WI38 (cell line): Measurements from ENCODE around the gene SRSF5.

Source experiments
- H3K4me3 ChIP-seq: 2 replicates; pipeline ENCODE4 v1.5.1; 2011; ENCODE audit warnings: low read depth, mild to moderate bottlenecking, control low read depth, low read length
- CTCF ChIP-seq: IDR thresholded peaks from 2 replicates; pipeline ENCODE4 v1.5.1; 2012; ENCODE audit warnings: low read depth, mild to moderate bottlenecking, control low read depth, low read length

The SRSF5 gene

GRCh38 chr14:69772082-69773017, 5.4 kb downstream of the SRSF5 start:
- H3K4me3 ChIP-seq = no peak overlapping the region
- TF ChIP-seq CTCF = no peak

- no peak for TF ChIP-seq CTCF
- no peak overlapping the region for H3K4me3 ChIP-seq
These were observed 6.8 kb downstream of the SRSF5 start for GRCh38 chr14:69773571-69774276.

- TF ChIP-seq CTCF = no peak
- no peak overlapping the region for H3K4me3 ChIP-seq
These were observed 8.1 kb downstream of the SRSF5 start for GRCh38 chr14:69775012-69775411.

GRCh38 chr14:69776875-69777453, 10.0 kb downstream of the SRSF5 start:
- no peak for TF ChIP-seq CTCF
- H3K4me3 ChIP-seq = no peak overlapping the region

GRCh38 chr14:69779088-69779487, 12.1 kb downstream of the SRSF5 start:
- TF ChIP-seq CTCF = no peak
- H3K4me3 ChIP-seq = no peak overlapping the region

- H3K4me3 ChIP-seq = no peak overlapping the region
- no peak for TF ChIP-seq CTCF
These were observed 13.2 kb downstream of the SRSF5 start for GRCh38 chr14:69780092-69780491.
